Mesothelial cell of epicardium (in vitro differentiated cells): Measurements from ENCODE around the gene PTPN14. TPM values are rescaled to one million over a fixed set of nuclear protein-coding genes. Genes with fewer than 3 reads are reported as not detected.

Source experiments
- DNase-seq, 2 experiments: peaks; one replicate each; pipeline ENCODE4 v3.0.0; 2021; ENCODE audit warnings: low spot score in 2 of 2; ENCODE audit not compliant: unreplicated experiment in 2 of 2
- H3K27ac Mint-ChIP-seq: 2 replicates; pipeline ENCODE4 v1.8.0; 2021; ENCODE audit warnings: mixed read lengths
- H3K27me3 Mint-ChIP-seq: 2 replicates; pipeline ENCODE4 v1.8.0; 2021; ENCODE audit warnings: low read depth, mixed read lengths
- H3K36me3 Mint-ChIP-seq: 2 replicates; pipeline ENCODE4 v1.8.0; 2021; ENCODE audit warnings: mixed read lengths
- H3K4me1 Mint-ChIP-seq: 2 replicates; pipeline ENCODE4 v1.8.0; 2021; ENCODE audit warnings: mixed read lengths
- H3K4me3 Mint-ChIP-seq: 2 replicates; pipeline ENCODE4 v1.8.0; 2021; ENCODE audit warnings: mild to moderate bottlenecking, moderate library complexity, mixed read lengths
- H3K9me3 Mint-ChIP-seq: 2 replicates; pipeline ENCODE4 v1.8.0; 2021; ENCODE audit warnings: mixed read lengths
- total RNA-seq: library from RNA; stranded (reverse); gene quantifications from 3 replicates; pipeline ENCODE4 v1.2.1, GENCODE V29; 2021
- TF ChIP-seq, protein P1 (sequence below): fragments of 200-600 bp; sonication (generic); IDR thresholded peaks from one replicate; pipeline ENCODE4 v1.5.0; 2021; ENCODE audit warnings: antibody characterized with exemption; ENCODE audit not compliant: unreplicated experiment

The PTPN14 gene
- total RNA-seq, 1 donor from 2014 or later, result 75.8 TPM

DNA sequence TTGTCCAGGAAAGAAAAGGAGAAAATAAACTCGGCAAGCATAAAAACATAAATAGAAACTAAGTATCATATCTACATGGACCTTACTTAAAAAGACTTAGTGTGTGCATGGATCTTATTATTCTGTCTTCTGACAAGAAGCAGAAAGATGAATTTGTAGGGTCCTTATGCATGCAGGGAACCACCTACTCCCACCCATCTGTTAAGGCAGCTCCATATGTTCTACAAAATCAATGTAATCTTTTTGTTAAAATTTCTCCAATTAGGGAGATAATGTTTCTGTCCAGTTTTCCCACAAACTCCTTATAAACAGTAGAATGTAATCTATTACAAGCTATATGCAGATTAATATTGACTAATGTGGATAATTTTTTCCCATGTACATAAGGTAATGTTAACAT lies 13.9 kb upstream of the PTPN14 start:
- Mint-ChIP-seq H3K27me3 (no peaks in the 10 kb centered on the region), H3K4me1 (no peaks in the 10 kb centered on the region), H3K36me3 (no peaks in the 10 kb centered on the region), H3K9me3 (no peaks in the 10 kb centered on the region), H3K27ac (no peak overlapping the region), H3K4me3 (no peak overlapping the region)
- no peak for DNase-seq
- TF ChIP-seq, protein P1, sequence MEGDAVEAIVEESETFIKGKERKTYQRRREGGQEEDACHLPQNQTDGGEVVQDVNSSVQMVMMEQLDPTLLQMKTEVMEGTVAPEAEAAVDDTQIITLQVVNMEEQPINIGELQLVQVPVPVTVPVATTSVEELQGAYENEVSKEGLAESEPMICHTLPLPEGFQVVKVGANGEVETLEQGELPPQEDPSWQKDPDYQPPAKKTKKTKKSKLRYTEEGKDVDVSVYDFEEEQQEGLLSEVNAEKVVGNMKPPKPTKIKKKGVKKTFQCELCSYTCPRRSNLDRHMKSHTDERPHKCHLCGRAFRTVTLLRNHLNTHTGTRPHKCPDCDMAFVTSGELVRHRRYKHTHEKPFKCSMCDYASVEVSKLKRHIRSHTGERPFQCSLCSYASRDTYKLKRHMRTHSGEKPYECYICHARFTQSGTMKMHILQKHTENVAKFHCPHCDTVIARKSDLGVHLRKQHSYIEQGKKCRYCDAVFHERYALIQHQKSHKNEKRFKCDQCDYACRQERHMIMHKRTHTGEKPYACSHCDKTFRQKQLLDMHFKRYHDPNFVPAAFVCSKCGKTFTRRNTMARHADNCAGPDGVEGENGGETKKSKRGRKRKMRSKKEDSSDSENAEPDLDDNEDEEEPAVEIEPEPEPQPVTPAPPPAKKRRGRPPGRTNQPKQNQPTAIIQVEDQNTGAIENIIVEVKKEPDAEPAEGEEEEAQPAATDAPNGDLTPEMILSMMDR, result no peak

DNA sequence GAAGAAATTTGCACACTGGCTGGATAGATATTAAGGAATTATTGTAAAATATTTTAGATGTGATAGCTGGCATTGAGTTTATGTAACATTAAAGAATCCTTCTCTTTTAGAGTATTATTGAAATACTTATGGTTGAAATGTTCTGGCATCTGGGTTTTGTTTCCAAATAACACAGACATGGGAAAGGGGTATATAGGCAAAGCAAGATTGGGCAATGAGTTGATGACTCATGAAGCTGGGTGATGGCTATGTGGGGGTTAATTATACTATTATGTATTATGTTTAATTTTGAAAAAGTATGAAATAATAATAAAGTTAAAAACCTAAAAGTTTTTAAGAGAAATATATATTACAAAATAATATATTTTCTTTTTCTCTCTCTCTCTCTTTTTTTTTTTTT lies 12.5 kb upstream of the PTPN14 start:
- no peak overlapping the region for H3K27ac Mint-ChIP-seq
- peaks cover 2% of the 10 kb centered on the region for H3K4me1 Mint-ChIP-seq
- TF ChIP-seq, protein P1, result no peak
- H3K9me3 Mint-ChIP-seq, result no peaks in the 10 kb centered on the region
- no peaks in the 10 kb centered on the region for H3K36me3 Mint-ChIP-seq
- no peak overlapping the region for H3K4me3 Mint-ChIP-seq
- no peak for DNase-seq
- no peaks in the 10 kb centered on the region for H3K27me3 Mint-ChIP-seq

DNA sequence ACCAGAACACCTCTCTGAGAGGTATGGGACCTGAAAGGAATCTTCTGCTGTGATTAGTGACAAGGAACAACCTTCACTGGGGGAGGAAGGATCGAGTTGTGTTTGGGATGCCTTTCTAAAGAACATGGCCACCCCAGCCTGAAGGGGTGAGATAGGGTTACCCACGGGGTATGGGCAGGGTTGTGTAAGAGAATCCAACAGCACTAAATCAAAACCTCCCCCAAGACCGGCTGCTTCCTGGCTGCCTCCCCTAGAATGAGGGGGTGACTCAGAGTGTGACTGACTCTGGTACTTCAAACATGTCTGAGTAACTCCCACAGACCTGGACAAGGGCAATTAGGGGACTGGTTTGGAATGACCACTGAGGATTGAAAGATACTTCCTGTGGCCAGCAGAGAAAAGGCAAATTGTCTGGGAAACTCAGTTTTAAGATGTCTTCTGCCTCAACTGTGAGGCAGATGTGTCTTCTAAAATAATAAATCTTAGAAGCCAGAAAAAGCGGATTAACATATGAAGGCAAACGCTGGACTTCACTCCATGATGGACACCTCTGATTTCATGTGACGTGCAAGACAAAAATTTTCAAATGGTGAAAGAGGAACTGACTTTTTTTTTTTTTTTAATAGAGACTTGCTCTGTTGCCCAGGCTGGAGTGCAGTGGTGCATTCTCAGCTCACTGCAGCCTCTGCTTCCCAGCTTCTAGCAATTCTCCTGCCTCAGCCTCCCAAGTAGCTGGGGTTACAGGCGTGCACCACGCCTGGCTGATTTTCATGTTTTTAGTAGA lies 6.7 kb upstream of the PTPN14 start:
- no peak for DNase-seq
- H3K4me1 Mint-ChIP-seq, result peaks cover 17% of the 10 kb centered on the region
- no peak overlapping the region for H3K4me3 Mint-ChIP-seq
- H3K9me3 Mint-ChIP-seq, result no peaks in the 10 kb centered on the region
- no peaks in the 10 kb centered on the region for H3K36me3 Mint-ChIP-seq
- no peaks in the 10 kb centered on the region for H3K27me3 Mint-ChIP-seq
- H3K27ac Mint-ChIP-seq, result peak overlapping the region; percentile 31
- TF ChIP-seq, protein P1, result no peak

DNA sequence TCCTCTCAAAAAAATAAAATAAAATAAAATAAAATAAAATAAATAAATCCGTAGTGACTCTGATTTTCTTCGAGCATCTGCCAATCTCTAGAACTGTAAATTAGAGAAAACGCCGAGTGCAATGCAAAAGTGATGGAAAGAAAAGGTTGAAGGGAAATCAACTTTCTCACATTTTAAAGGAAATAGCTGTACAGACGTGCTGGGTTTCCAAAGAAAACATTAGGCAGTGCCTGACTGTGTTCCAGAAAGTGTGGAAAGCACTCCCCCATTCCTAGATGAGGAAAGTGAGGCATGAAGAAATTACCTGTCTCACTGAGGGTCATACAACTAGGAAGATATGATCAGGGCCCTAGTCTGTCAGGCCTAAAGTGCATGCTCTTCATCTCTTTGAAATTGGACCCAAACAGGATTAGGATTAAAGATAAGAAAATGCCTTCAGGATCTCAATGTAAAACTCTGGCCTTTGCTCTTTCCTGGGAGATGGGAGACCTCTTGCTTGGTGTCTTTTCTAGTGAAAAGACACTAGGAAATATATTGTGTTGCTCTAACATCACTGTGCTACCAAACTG lies 1.8 kb upstream of the PTPN14 start:
- Mint-ChIP-seq H3K4me3 (peak overlapping the region; percentile 40), H3K4me1 (peaks cover 47% of the 10 kb centered on the region)
- TF ChIP-seq, protein P1, result no peak

DNA sequence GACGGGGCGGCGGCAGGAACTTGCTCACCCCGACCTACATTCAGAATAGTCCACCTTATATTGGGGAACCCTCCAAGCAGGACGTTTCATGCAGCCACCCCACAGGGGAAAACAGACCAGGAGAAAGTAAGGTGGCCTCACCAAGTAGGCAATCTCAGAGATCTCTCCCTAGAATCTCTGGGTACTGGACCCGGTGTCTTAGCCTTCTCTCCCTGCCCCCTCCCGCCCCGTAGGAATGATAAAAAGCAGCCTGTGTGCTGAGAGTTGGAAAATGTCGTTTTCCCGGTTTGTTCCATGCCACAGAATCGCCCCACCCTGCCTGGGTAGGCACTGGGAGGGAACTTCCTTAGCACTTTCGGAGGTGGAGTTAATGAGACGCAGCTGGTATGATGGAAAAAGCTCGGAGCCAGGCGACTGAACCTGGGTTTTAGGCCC lies 789 bp upstream of the PTPN14 start:
- no peaks in the 10 kb centered on the region for H3K36me3 Mint-ChIP-seq
- TF ChIP-seq, protein P1, result no peak
- H3K9me3 Mint-ChIP-seq, result no peaks in the 10 kb centered on the region
- H3K4me3 Mint-ChIP-seq, result peak overlapping the region; percentile 82
- DNase-seq, result peak in 1 of 2 experiments; percentile 42
- H3K27me3 Mint-ChIP-seq, result no peaks in the 10 kb centered on the region
- H3K4me1 Mint-ChIP-seq, result peaks cover 51% of the 10 kb centered on the region
- H3K27ac Mint-ChIP-seq, result peak overlapping the region; percentile 100

More for the DNA sequence above, 1.8 kb upstream of the PTPN14 start:
- H3K27ac Mint-ChIP-seq, result peak overlapping the region; percentile 65
- DNase-seq, result no peak
- no peaks in the 10 kb centered on the region for H3K27me3 Mint-ChIP-seq
- no peaks in the 10 kb centered on the region for H3K9me3 Mint-ChIP-seq
- H3K36me3 Mint-ChIP-seq, result no peaks in the 10 kb centered on the region
